ENCODE measurements around the gene FGF12. TPM values are rescaled to one million over a fixed set of nuclear protein-coding genes. Genes with fewer than 3 reads are reported as not detected.

Gene FGF12
- total RNA-seq, 4 donors from 2014 or later, result 0.32 to 0.55 TPM; not detected in 2

GRCh38 chr3:192169332-192169915 lies 557.9 kb downstream of the FGF12 start:
- TF ChIP-seq CTCF (IDR thresholded peaks at IDR 0.05), result no peak
- TF ChIP-seq EP300 (IDR thresholded peaks at IDR 0.05; ENCODE audit: low read depth), result no peak
- no peak overlapping the region for H3K4me3 ChIP-seq
- no peak for DNase-seq
- no peaks in the 10 kb centered on the region for H3K36me3 ChIP-seq
- no peaks in the 10 kb centered on the region for H3K27me3 ChIP-seq
- 64 to 65% methylated on average over 4 of the region's 4 CpGs for WGBS, 2 donors (ENCODE audit: low coverage in 1 of 2)
- intact Hi-C loops (cut with DNase I; ENCODE audit: low total_unique reads), result no loop called here
- H3K9me3 ChIP-seq, result no peaks in the 10 kb centered on the region
- no peak overlapping the region for H3K27ac ChIP-seq
- in situ Hi-C loops (cut with MboI; ENCODE audit: low pct_ligation_motif_present in 1 of 4, low pct_unique_long_range_greater_than_20kb in 1 of 4, low sequenced_read_pairs in 3 of 4), result no loop called here
- H3K4me1 ChIP-seq, result no peaks in the 10 kb centered on the region

GRCh38 chr3:192168202-192168601 lies 559.1 kb downstream of the FGF12 start:
- no peak overlapping the region for H3K27ac ChIP-seq
- no peak overlapping the region for H3K4me3 ChIP-seq
- H3K9me3 ChIP-seq, result no peaks in the 10 kb centered on the region
- in situ Hi-C loops (cut with MboI; ENCODE audit: low pct_ligation_motif_present in 1 of 4, low pct_unique_long_range_greater_than_20kb in 1 of 4, low sequenced_read_pairs in 3 of 4), result no loop called here
- intact Hi-C loops (cut with DNase I; ENCODE audit: low total_unique reads), result no loop called here
- no peaks in the 10 kb centered on the region for H3K27me3 ChIP-seq
- no peaks in the 10 kb centered on the region for H3K36me3 ChIP-seq
- no peak for DNase-seq
- no peak for TF ChIP-seq CTCF (IDR thresholded peaks at IDR 0.05)
- TF ChIP-seq EP300 (IDR thresholded peaks at IDR 0.05; ENCODE audit: low read depth), result no peak
- TF ChIP-seq POLR2AphosphoS5 (IDR thresholded peaks at IDR 0.05), result no peak
- TF ChIP-seq POLR2A (IDR thresholded peaks at IDR 0.05), result no peak
- no peaks in the 10 kb centered on the region for H3K4me1 ChIP-seq

GRCh38 chr3:192165552-192165951 lies 561.8 kb downstream of the FGF12 start:
- no peak for DNase-seq
- H3K4me3 ChIP-seq, result no peak overlapping the region
- intact Hi-C loops (cut with DNase I; ENCODE audit: low total_unique reads) (no loop called here), in situ Hi-C loops (cut with MboI; ENCODE audit: low pct_ligation_motif_present in 1 of 4, low pct_unique_long_range_greater_than_20kb in 1 of 4, low sequenced_read_pairs in 3 of 4) (no loop called here)
- H3K27me3 ChIP-seq, result no peaks in the 10 kb centered on the region
- H3K27ac ChIP-seq, result no peak overlapping the region
- H3K4me1 ChIP-seq, result no peaks in the 10 kb centered on the region
- H3K36me3 ChIP-seq, result no peaks in the 10 kb centered on the region
- H3K9me3 ChIP-seq, result no peaks in the 10 kb centered on the region
- 44 to 47% methylated on average over 2 of the region's 2 CpGs for WGBS, 2 donors (ENCODE audit: low coverage in 1 of 2)
- TF ChIP-seq EP300 (IDR thresholded peaks at IDR 0.05; ENCODE audit: low read depth) (no peak), CTCF (IDR thresholded peaks at IDR 0.05) (no peak), POLR2AphosphoS5 (IDR thresholded peaks at IDR 0.05) (no peak), POLR2A (IDR thresholded peaks at IDR 0.05) (no peak)

- H3K4me3 ChIP-seq, result no peak overlapping the region
- H3K36me3 ChIP-seq, result no peaks in the 10 kb centered on the region
- peaks cover 4% of the 10 kb centered on the region for H3K27me3 ChIP-seq
- in situ Hi-C loops (cut with MboI; ENCODE audit: low pct_ligation_motif_present in 1 of 4, low pct_unique_long_range_greater_than_20kb in 1 of 4, low sequenced_read_pairs in 3 of 4) (no loop called here), intact Hi-C loops (cut with DNase I; ENCODE audit: low total_unique reads) (no loop called here)
- no peak for DNase-seq
- H3K9me3 ChIP-seq, result no peaks in the 10 kb centered on the region
- H3K4me1 ChIP-seq, result no peaks in the 10 kb centered on the region
- WGBS, 2 donors (ENCODE audit: low coverage in 1 of 2), result 56 to 82% methylated on average over 1 of the region's 1 CpG
- no peak overlapping the region for H3K27ac ChIP-seq
- TF ChIP-seq CTCF (IDR thresholded peaks at IDR 0.05), result no peak
- TF ChIP-seq POLR2A (IDR thresholded peaks at IDR 0.05), result no peak
- TF ChIP-seq EP300 (IDR thresholded peaks at IDR 0.05; ENCODE audit: low read depth), result no peak
- TF ChIP-seq POLR2AphosphoS5 (IDR thresholded peaks at IDR 0.05), result no peak
Measured at GRCh38 chr3:192161661-192162060, 565.7 kb downstream of the FGF12 start.
